ENCODE data around the gene HDHD2. TPM values are rescaled to one million over a fixed set of nuclear protein-coding genes. Genes with fewer than 3 reads are reported as not detected.

The HDHD2 gene
- total and polyA plus RNA-seq, 2 donors (not counting 1 experiment from before 2014, with no cell fraction given), result 14.2 to 15.0 TPM

GRCh38 chr18:47151439-47151838, 1.1 kb upstream of the HDHD2 start:
- Histone ChIP-seq H4K20me1 (ENCODE audit: control insufficient read depth, extremely low read depth, insufficient read depth, low read length) (no peaks in the 10 kb centered on the region), H2AFZ (ENCODE audit: low read length) (peak overlapping the region; percentile 97), H3K9ac (ENCODE audit: insufficient read depth, low read length) (no peak overlapping the region), H3K79me2 (ENCODE audit: control insufficient read depth, insufficient read depth, low read length) (peaks cover 22% of the 10 kb centered on the region), H3K27ac (ENCODE audit: insufficient read depth, low read length) (peak overlapping the region; percentile 88), H3K36me3 (ENCODE audit: control insufficient read depth, insufficient read depth, low read length) (no peaks in the 10 kb centered on the region), H3K4me3 (replicated peaks in 1 of 4; ENCODE audit: control extremely low read depth in 1 of 4, insufficient read depth in 1 of 4, low read depth in 3 of 4, low read length in 4 of 4) (peak overlapping the region in 3 of 4 experiments; percentile 81 to 95 (median 86)), H3K4me2 (ENCODE audit: extremely low read depth, insufficient read depth, low read length) (peak overlapping the region; percentile 65), H3K27me3 (ENCODE audit: control insufficient read depth, insufficient read depth, low read length) (no peaks in the 10 kb centered on the region), H3K4me1 (ENCODE audit: control insufficient read depth, extremely low read depth, insufficient read depth, low read length) (peaks cover 4% of the 10 kb centered on the region), H3K9me3 (ENCODE audit: control insufficient read depth, insufficient read depth, low read depth, low read length) (no peaks in the 10 kb centered on the region)
- DNase-seq (ENCODE audit: low read depth in 2 of 2), result no peak
- no peak for TF ChIP-seq EZH2 (IDR thresholded peaks at IDR 0.05; ENCODE audit: low read length, missing control alignments)
- no peak for TF ChIP-seq CTCF (conservative IDR thresholded peaks at IDR 0.05 in 1 of 2, IDR thresholded peaks at IDR 0.05 in 1 of 2; ENCODE audit: low read depth in 1 of 2, low read length in 2 of 2)

GRCh38 chr18:47150824-47151366, 595 bp upstream of the HDHD2 start:
- Histone ChIP-seq H3K9me3 (ENCODE audit: control insufficient read depth, insufficient read depth, low read depth, low read length) (no peaks in the 10 kb centered on the region), H3K4me3 (replicated peaks in 1 of 4; ENCODE audit: control extremely low read depth in 1 of 4, insufficient read depth in 1 of 4, low read depth in 3 of 4, low read length in 4 of 4) (peak overlapping the region; percentile 69 to 95 (median 84)), H4K20me1 (ENCODE audit: control insufficient read depth, extremely low read depth, insufficient read depth, low read length) (no peaks in the 10 kb centered on the region), H3K4me1 (ENCODE audit: control insufficient read depth, extremely low read depth, insufficient read depth, low read length) (peaks cover 4% of the 10 kb centered on the region), H3K36me3 (ENCODE audit: control insufficient read depth, insufficient read depth, low read length) (no peaks in the 10 kb centered on the region), H3K79me2 (ENCODE audit: control insufficient read depth, insufficient read depth, low read length) (peaks cover 27% of the 10 kb centered on the region), H3K27ac (ENCODE audit: insufficient read depth, low read length) (peak overlapping the region; percentile 88), H3K27me3 (ENCODE audit: control insufficient read depth, insufficient read depth, low read length) (no peaks in the 10 kb centered on the region), H3K9ac (ENCODE audit: insufficient read depth, low read length) (peak overlapping the region; percentile 74), H2AFZ (ENCODE audit: low read length) (peak overlapping the region; percentile 97), H3K4me2 (ENCODE audit: extremely low read depth, insufficient read depth, low read length) (peak overlapping the region; percentile 65)
- no peak for TF ChIP-seq EZH2 (IDR thresholded peaks at IDR 0.05; ENCODE audit: low read length, missing control alignments)
- TF ChIP-seq CTCF (conservative IDR thresholded peaks at IDR 0.05 in 1 of 2, IDR thresholded peaks at IDR 0.05 in 1 of 2; ENCODE audit: low read depth in 1 of 2, low read length in 2 of 2), result no peak
- DNase-seq (ENCODE audit: low read depth in 2 of 2), result no peak

- no peaks in the 10 kb centered on the region for H4K20me1 ChIP-seq (ENCODE audit: control insufficient read depth, extremely low read depth, insufficient read depth, low read length)
- no peaks in the 10 kb centered on the region for H3K9me3 ChIP-seq (ENCODE audit: control insufficient read depth, insufficient read depth, low read depth, low read length)
- H2AFZ ChIP-seq (ENCODE audit: low read length), result peak overlapping the region; percentile 91
- peak overlapping the region; percentile 65 for H3K4me2 ChIP-seq (ENCODE audit: extremely low read depth, insufficient read depth, low read length)
- no peak for TF ChIP-seq EZH2 (IDR thresholded peaks at IDR 0.05; ENCODE audit: low read length, missing control alignments)
- H3K79me2 ChIP-seq (ENCODE audit: control insufficient read depth, insufficient read depth, low read length), result peaks cover 39% of the 10 kb centered on the region
- DNase-seq (ENCODE audit: low read depth in 2 of 2), result peak in 1 of 2 donors; percentile 6
- peak overlapping the region; percentile 88 for H3K27ac ChIP-seq (ENCODE audit: insufficient read depth, low read length)
- peak overlapping the region; percentile 69 to 95 (median 84) for H3K4me3 ChIP-seq (replicated peaks in 1 of 4; ENCODE audit: control extremely low read depth in 1 of 4, insufficient read depth in 1 of 4, low read depth in 3 of 4, low read length in 4 of 4)
- no peaks in the 10 kb centered on the region for H3K36me3 ChIP-seq (ENCODE audit: control insufficient read depth, insufficient read depth, low read length)
- peak overlapping the region; percentile 74 for H3K9ac ChIP-seq (ENCODE audit: insufficient read depth, low read length)
- no peaks in the 10 kb centered on the region for H3K27me3 ChIP-seq (ENCODE audit: control insufficient read depth, insufficient read depth, low read length)
- peaks cover 4% of the 10 kb centered on the region for H3K4me1 ChIP-seq (ENCODE audit: control insufficient read depth, extremely low read depth, insufficient read depth, low read length)
These were observed 757 bp downstream of the HDHD2 start for GRCh38 chr18:47149457-47150028.
